ENCODE data around the gene WHRN.
A peak's percentile ranks its signal among the peaks of the same experiment; 100 is the strongest.

WHRN gene

DNA sequence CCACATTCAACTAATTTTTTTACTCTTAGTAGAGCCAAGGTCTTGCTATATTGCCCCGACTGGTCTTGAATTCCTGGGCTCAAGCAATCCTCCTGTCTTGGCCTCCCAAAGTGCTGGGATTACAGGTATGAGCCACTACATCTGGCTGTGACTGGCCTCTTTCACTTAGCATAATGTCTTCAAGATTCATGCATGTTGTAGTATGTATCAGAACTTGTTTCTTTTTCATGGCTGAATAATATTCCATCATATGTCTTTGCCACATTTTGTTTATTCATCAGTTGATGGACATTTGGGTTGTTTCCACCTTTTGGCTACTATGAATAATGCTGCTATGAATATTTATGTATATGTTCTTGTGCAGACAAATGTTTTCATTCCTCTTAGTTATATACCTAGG, 12.8 kb upstream of the WHRN start:
- DNase-seq = no peak
- in situ Hi-C loops (cut with MboI; ENCODE audit: low pct_unique_long_range_greater_than_20kb, low sequenced_read_pairs) = no loop called here

DNA sequence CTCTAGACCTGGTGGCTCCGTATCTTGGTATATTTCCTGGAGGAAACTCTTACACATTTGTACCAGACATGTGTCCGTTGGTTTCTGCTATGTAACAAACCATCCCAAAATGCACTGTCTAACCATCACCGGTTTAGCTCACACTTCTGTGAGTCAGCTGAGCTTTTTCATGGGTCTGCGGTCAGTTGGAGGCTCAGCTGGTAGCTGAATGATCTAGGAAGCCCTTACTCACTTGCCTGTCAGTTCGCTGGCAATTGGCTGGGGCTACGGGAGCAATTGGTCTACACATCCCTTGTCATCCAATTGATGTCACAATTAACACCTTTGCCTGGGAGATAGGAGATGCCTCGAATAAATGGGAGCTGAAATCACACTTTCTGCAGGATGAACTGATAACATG, 11.6 kb upstream of the WHRN start:
- no peak for DNase-seq
- in situ Hi-C loops (cut with MboI; ENCODE audit: low pct_unique_long_range_greater_than_20kb, low sequenced_read_pairs) = no loop called here

DNA sequence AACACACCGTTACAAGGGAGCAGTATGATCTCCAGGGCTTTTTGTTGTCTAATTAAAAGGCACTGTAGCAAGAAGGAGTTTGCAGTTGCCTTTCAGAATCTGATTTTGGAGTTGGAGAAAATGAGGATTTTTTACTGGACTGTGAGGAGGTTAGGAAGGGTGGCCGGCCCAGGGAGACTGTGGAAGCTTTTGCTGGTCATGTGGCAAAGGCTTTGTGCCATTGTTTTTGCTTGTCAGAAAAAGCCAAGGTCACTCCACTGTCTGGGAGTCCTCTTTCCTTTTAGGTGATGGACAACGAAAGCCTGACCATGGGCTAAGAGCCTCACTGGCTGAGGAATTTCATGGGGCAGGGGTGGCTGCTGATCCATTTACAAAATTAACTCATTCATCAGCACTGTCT, 10.3 kb upstream of the WHRN start:
- in situ Hi-C loops (cut with MboI; ENCODE audit: low pct_unique_long_range_greater_than_20kb, low sequenced_read_pairs) = no loop called here
- DNase-seq = no peak

DNA sequence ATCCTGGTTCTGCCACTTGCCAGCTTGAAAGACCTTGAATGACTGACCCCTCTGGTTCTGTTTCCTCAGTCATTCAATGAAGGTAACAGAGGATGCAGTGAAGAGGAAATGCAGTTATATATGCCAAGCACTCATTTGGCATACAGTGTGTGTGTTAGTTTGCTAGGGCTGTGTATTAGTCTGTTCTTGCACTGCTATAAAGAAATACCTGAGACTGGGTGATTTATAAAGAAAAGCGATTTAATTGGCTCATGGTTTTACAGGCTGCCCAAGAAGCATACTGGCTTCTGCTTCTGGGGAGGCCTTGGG, 8.6 kb upstream of the WHRN start:
- in situ Hi-C loops (cut with MboI; ENCODE audit: low pct_unique_long_range_greater_than_20kb, low sequenced_read_pairs) = no loop called here
- DNase-seq = no peak

DNA sequence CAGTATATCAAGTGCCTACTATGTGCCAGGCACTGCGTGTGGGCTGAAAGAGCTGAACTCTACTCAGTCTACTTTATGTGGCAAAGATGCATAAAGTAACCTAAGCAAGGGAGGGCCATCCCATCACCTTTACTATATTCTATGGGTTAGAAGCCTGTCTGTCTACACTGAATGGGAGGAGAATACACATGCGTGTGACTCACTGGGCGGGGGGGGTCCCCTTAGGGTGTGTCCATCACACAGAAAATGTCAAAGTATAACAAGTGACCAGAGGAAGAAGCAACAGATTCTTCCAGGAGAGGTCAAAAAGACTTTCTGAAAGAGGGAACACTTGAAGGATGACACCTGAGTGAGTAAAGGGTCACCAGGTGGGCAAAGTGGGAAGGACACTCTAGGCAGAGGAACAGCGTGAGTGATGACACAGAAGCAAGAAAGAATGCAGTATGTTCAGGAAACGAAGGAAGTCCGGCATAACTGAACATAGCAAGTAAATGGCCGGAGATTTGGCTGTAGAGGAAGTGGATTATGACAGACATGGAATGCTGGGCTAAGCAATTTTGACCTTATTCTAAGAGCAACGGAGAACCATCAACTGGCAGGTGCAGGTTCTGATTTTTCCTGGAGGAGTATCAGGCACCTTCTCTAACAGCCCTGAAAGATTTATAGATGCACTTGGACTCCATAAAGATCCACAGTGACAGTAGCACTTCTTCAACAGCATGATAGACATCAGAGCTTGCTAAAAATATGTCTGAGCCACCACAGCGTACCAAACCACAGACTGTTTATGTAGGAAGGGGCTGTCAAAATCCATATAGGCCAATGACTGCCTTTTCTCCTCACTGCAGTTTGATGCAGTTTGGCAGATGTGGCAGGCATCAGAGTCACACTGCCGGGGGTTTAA, 8.0 kb upstream of the WHRN start:
- DNase-seq = peak; percentile 24
- in situ Hi-C loops (cut with MboI; ENCODE audit: low pct_unique_long_range_greater_than_20kb, low sequenced_read_pairs) = no loop called here

DNA sequence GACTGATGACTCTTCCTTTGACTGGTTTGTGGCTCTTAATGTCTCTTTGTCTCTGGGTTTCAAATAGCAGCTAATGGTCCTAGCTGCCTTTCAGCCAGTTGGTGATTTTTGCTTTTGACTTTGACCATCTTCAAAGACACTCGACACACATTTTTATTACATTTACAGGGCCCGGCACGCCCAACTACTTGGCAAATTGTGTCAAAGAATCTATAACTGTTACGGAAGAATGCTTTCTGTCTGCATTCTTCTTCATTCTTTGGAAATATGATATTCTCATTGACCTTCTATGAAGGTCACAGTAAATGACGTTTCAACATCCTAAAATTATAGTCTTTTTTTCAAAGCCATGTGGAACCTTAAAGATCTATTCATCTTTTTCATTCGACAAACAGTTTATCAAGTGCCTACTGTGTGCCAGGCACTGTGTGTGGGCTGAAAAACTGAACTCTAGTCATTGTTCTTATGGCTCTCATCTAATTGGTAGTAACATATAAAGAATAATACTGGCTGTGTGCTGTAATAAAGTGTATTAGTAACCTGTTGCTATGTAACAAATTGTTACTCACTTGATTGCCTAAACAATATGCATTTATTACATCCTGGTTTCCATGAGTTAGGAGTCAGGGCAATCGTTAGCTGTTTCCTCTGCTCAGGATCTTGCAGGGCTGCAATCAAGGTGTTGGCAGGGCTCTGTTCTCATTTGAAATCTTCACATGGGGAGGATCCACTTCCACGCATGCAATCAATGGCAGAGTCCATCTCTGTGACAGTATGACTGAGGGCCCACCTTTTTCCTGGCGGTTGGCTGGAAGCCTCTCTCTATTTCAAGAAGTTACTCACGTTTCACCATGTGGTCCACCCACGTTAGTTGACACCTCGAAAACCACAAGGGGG, 7.0 kb upstream of the WHRN start:
- in situ Hi-C loops (cut with MboI; ENCODE audit: low pct_unique_long_range_greater_than_20kb, low sequenced_read_pairs) = no loop called here
- no peak for DNase-seq

DNA sequence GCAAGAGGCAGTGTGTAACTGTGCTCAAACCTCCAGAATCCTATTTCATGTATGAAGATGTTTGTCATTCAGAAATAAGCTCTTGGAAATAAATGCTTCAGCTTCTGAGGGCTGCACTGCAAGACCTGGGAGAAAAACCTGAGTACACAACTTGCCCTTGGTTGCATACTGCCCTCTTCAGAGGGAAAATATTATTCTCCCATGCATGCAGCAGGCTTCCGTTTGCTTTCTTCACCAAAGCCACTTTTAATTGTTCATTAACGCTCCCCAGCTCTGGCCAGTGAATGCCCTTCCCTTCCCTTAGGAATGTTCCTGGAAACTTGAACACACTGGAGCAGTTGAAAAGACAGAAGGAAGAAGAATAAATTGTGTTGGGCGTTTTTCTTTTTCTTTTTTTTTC, 2.5 kb upstream of the WHRN start:
- in situ Hi-C loops (cut with MboI; ENCODE audit: low pct_unique_long_range_greater_than_20kb, low sequenced_read_pairs) = no loop called here
- DNase-seq = peak; percentile 25

DNA sequence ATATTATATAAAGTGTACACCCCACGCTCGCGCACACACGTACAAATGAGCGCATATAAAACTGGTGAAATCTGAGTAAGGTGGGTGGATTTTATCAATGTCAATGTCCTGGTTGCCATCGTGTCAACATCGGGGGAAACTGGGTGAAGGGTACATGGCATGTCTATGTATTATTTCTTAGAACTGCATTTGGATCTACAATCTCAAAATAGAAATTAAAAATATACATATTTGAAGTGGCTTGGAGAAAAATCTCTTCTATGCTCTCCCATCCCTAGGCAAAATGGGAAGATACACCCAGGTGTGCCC, 763 bp upstream of the WHRN start:
- in situ Hi-C loops (cut with MboI; ENCODE audit: low pct_unique_long_range_greater_than_20kb, low sequenced_read_pairs) = no loop called here
- no peak for DNase-seq

DNA sequence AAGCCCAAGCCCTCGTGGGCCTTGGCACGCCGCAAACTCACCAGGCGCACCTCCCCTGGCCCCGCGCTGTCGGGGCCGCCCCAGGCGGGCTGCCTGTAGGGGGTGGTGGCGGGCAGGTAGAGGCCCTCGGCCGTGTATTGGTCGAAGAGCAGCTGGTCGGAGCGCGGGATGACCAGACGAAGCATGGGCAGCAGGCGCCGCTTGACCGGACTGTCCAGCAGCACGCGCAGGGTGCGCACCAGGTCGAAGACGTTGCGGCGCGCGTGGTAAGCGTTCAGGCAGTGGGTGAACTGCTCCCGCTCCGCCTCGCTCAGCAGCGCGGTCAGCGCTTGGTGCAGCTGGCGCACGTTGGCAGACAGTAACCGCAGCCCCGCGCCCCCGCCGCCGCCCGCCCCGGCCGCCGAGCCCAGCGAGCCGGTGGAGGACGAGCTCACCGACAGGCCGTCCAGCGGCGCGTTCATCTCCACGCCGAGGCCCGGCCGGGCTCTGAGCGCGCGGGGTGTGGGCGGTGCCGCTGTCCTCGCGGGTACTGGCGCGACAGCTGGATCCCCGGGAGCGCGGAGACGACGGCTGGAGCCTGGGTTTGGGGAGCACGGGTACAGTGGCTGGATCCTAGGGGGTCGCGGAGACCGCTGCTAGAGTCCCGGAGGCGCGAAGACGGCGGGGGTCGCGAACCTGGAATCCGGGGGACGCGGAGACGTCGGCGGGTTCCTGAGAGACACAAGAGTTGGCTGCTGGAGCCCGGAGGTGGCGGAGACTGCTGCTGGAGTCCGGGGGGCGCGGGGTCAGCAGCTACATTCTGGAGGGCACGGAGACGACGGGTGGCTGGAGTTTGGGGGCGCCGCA, 709 bp downstream of the WHRN start:
- in situ Hi-C loops (cut with MboI; ENCODE audit: low pct_unique_long_range_greater_than_20kb, low sequenced_read_pairs) = no loop called here
- no peak for DNase-seq

DNA sequence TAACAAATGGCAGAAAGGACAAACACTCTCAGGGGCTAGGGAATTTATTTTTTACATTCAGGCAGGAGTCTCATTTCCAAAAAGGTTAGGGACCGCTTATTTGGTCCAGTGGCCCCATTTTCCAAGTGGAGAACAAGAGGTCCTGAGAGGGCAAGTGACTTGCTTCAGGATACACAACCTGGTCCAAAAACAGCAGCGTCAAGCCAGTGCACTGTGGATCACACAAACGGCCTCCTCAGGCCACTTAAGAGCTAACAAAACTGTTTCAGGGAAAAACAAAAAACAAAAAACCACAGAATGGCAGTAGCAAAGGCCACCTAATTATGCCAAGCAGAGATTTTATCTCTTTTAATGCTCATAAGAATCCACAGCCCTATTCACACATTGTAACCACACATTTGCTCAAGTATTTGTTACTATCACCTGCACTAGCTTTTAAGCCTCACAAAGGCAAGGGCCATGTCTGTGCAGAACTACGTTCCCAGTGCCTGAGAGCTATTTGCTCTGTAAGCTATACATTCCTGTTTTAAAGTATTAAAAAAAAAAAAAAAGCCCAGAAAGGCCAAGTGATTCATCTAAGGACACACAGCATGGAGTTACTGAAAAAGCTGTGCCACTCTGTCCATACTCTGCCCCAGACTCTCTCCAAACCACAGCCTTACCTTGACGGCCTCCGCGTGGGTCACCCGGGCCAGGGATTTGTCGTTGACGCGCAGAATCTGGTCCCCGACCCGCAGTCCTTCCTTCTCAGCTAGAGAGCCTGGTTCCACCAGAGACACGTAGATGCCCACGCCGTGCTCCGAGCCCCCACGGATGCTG, 1.5 kb downstream of the WHRN start:
- in situ Hi-C loops (cut with MboI; ENCODE audit: low pct_unique_long_range_greater_than_20kb, low sequenced_read_pairs) = no loop called here
- DNase-seq = no peak

DNA sequence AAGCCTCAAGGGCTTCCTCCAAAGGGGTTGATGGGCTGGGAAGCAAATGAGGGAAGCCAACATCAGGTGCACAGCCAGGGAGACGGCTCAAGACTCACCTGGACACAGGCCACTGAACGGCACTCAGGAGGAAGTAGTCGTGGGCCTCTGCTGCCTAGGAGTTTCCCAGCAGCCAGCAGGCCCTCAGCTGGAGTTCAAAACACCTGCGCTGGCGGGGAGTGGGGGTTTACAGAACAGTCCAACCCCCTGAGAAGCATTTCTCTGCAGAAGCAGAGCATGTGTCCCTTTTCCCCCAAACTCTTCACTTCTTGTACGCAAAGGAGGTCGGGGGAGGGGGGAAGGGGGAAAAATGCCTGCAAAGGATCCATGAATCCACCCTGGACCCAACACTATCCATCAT, 2.3 kb downstream of the WHRN start:
- DNase-seq = no peak
- in situ Hi-C loops (cut with MboI; ENCODE audit: low pct_unique_long_range_greater_than_20kb, low sequenced_read_pairs) = no loop called here

DNA sequence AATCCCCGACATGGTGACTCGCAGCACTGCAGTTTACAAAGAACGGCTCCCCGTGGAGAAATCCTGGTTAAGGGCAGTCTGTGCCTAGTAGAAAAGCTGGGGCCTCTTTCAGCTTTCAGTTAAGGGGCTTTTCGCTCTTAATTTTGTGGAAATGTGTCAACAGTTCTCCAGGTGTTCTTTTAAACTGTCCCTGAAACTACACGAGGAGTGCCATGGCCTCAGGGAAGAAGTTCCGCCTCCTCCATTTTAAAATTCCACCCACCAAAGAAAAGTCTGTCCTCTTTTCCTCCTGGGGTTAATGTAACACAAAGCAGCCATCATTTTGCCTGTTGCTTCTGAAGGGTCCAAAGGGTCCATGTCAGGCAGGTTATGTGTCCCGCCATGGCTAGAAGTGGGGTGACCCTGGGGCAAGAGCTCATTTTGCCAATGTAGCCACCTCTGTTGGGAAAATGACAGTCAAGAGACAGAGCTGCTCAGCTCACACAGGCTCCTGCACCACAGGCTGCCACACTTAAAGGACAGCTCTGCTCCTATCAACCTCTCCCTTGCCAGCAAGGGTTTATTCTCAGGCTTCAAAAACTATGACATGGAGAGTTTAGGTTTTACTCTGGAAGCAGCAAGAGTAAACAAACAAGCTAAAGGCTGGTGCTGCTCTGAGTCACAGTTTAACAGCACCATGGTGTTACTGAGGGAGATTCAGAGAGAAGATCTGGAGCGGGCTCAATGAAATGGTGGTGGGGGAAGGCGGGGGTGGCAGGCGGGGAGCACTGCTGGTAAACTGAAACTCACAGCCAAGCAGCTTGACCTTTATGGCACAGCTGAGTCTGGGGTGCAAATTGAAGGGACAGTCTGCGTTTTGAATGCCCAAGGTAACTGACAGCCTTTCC, 3.2 kb downstream of the WHRN start:
- in situ Hi-C loops (cut with MboI; ENCODE audit: low pct_unique_long_range_greater_than_20kb, low sequenced_read_pairs) = no loop called here
- DNase-seq = no peak

DNA sequence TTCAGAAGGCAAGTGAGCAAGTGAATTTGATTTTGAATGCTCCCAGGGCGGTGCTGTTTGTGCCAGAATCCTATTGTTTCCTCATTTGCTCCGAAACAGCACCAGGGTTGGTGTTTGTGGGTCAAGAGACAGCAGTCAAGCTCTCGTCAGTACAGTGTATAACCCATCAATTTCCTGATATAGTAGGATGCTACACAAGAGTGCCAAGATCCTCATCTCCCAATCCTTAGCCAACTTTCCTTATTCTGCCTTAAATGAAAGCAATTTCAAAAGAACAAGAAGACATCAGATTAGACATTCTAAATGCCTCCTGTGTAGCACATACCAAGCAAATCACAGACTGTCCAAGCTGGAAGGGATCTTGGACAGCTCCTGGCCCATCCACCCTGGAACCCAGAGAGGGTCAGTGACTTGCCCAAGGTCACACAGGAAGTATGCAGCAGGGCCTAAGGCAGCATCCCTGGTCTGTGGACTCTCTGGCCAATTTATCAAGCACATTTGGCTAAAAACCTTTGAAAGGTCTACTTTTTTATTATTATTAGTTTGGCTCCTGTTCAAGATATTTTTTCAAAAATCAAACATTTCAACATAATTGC, 4.5 kb downstream of the WHRN start:
- no peak for DNase-seq
- in situ Hi-C loops (cut with MboI; ENCODE audit: low pct_unique_long_range_greater_than_20kb, low sequenced_read_pairs) = no loop called here

DNA sequence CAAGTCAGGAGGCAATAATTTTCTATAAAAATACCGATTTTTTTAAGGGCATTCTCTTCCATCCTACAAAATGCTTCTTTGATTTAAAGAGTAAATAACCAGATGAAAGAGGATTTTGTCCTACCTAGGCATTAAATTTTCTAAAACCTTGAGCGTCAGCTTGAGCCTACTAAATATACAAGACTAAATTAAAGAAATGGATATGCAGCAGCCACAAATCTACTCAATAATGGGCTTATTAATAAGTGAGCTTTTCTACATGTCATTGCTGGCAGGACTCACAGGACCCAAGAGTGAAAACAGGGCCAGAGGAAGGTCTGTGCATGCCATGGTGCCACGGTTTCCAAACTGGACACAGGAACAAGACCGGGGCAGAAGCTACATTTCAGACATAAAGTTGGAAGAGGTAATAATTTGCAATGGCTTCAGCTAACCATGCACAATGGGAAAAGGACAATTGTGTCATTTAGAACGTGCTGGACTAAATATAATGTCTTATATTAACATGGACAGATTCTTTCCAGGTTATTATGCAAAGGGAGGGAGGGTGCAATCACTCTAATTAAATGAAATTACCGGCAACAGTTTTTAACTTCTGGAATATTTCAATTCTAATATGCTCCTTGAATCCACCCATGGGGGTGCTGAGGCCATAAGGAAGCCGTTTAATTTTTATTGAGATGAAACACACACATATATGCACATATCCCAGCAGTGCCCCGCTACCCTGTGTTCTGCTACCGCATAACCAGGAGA, 5.2 kb downstream of the WHRN start:
- DNase-seq = no peak
- in situ Hi-C loops (cut with MboI; ENCODE audit: low pct_unique_long_range_greater_than_20kb, low sequenced_read_pairs) = no loop called here

DNA sequence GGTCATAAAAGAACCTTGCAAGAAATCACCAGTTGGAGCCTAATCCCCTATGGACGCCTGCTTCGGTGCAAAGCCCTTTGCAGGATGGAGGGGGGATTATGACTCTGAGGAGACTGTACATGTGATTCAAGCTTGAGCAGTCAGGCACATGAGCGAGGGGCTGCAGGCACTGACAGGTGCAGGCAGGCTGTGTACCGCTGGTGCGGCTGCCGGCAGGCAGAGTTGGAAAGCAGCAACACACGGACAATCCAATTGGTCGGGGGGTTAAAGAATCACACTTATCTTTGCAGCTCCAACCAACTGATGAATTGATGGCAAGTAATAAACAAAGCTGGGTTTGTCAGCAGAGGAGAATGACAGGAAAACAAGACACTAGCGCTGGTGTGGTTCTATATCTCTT, 5.7 kb downstream of the WHRN start:
- no peak for DNase-seq
- in situ Hi-C loops (cut with MboI; ENCODE audit: low pct_unique_long_range_greater_than_20kb, low sequenced_read_pairs) = no loop called here

DNA sequence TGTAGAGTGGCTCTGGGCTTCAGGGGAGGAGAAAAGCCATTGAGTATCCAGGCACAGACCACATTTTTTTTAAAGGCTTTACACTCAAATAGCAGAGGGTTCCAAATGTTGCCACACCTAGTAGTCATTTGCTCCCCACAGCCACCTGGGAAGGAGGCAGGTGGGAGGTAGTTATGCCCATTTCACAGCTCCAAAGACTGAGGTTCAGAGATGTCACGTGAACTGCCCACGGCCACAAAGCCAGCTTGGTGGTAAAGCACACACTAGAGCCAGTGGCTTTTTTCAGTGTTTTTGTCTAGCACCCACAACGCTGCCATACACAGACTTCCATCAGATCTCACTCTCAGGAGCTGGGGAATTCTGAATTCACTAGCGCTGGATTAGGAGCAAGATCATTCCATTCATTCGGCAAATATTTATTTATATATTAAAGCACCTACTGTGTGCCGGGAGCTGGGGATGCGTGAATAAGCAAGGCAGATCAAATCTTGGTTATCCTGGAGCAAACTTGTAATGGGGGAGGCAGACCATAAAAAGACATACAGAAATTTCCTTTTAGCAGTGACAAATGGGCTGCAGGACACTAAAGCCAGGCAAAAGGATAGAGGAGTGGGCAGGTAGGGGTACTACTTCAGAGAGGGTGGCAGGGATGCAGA, 7.4 kb downstream of the WHRN start:
- in situ Hi-C loops (cut with MboI; ENCODE audit: low pct_unique_long_range_greater_than_20kb, low sequenced_read_pairs) = no loop called here
- no peak for DNase-seq

DNA sequence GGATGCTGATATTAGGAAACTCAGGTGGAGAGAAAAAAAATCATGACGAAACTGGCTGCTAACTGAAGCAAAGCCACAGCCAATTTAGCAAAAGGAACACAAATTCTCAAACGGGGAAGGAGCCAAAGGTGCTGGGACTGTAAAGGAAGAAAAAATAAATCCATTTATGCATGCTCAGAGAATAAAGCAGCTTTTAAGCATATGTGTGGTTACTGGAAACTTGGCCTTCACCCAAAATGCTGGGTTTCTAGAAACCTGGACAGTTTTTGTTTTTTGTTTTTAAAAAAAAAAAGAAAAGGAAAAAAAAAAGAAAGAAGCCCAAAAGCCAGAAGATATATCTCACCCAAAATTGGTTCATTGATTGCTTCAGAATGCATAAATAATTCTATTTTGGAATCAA, 8.0 kb downstream of the WHRN start:
- DNase-seq = no peak
- in situ Hi-C loops (cut with MboI; ENCODE audit: low pct_unique_long_range_greater_than_20kb, low sequenced_read_pairs) = no loop called here

Measured in KBM-7 (cell line).